Activated gamma-delta T cell treated with Interleukin-2 at 50 U/mL for 16 hours (primary cell): ENCODE data around the gene TRAPPC4.
"Not testable (repeated sequence)": the region's sequence is repeated elsewhere in the genome, so short reads cannot be mapped to it uniquely, and the experiment has no call there.

Source experiments
- DNase-seq: peaks from one replicate; pipeline ENCODE4 v3.0.0-alpha.2; 2020

Gene TRAPPC4

GRCh38 chr11:119034813-119035212, 16.2 kb downstream of the TRAPPC4 start:
- no peak for DNase-seq

GRCh38 chr11:119038884-119039283, 20.3 kb downstream of the TRAPPC4 start:
- DNase-seq: no peak

- not testable (repeated sequence) for DNase-seq
These were observed 20.9 kb downstream of the TRAPPC4 start for GRCh38 chr11:119039471-119039870.

- no peak for DNase-seq
These were observed 23.4 kb downstream of the TRAPPC4 start for GRCh38 chr11:119041821-119042514.

GRCh38 chr11:119042927-119043326, 24.4 kb downstream of the TRAPPC4 start:
- no peak for DNase-seq

- DNase-seq: no peak
These were observed 26.1 kb downstream of the TRAPPC4 start for GRCh38 chr11:119044708-119045107.

- DNase-seq: no peak
These were observed 27.9 kb downstream of the TRAPPC4 start for GRCh38 chr11:119046489-119046888.

- DNase-seq: no peak
These were observed 28.6 kb downstream of the TRAPPC4 start for GRCh38 chr11:119047205-119047604.

GRCh38 chr11:119048644-119049043, 30.1 kb downstream of the TRAPPC4 start:
- no peak for DNase-seq

GRCh38 chr11:119049081-119049480, 30.5 kb downstream of the TRAPPC4 start:
- DNase-seq: no peak

GRCh38 chr11:119051440-119052162, 33.0 kb downstream of the TRAPPC4 start:
- DNase-seq: no peak

GRCh38 chr11:119052163-119052814, 33.7 kb downstream of the TRAPPC4 start:
- DNase-seq: no peak

- no peak for DNase-seq
These were observed 35.9 kb downstream of the TRAPPC4 start for GRCh38 chr11:119054418-119054817.

GRCh38 chr11:119055901-119056300, 37.3 kb downstream of the TRAPPC4 start:
- DNase-seq: no peak

- peak; percentile 37 for DNase-seq
These were observed 37.9 kb downstream of the TRAPPC4 start for GRCh38 chr11:119056421-119056999.

- DNase-seq: peak; percentile 99
These were observed 38.6 kb downstream of the TRAPPC4 start, which contains the start of gene HYOU1 for GRCh38 chr11:119057000-119057769. TSS of gene HYOU1 (minus strand) at chr11:119057205. CDS start at chr11:119056160, 1,045 bp downstream.

GRCh38 chr11:119059128-119059527, 40.6 kb downstream of the TRAPPC4 start:
- not testable (repeated sequence) for DNase-seq

GRCh38 chr11:119061256-119061655, 42.7 kb downstream of the TRAPPC4 start:
- DNase-seq: no peak

- no peak for DNase-seq
These were observed 44.2 kb downstream of the TRAPPC4 start for GRCh38 chr11:119062779-119063178.

GRCh38 chr11:119065369-119065768, 46.8 kb downstream of the TRAPPC4 start:
- peak; percentile 19 for DNase-seq

GRCh38 chr11:119067371-119068222, 49.0 kb downstream of the TRAPPC4 start, which contains the start of gene VPS11:
TSS of gene VPS11 (plus strand) at chr11:119067818. CDS start at chr11:119067824, 6 bp downstream.
- peak; percentile 98 for DNase-seq
